Right hindlimb (tissue), 1 donor: ENCODE data around the gene LONP2.
A peak's percentile ranks its signal among the peaks of the same experiment; 100 is the strongest.
"Not testable (repeated sequence)": the region's sequence is repeated elsewhere in the genome, so short reads cannot be mapped to it uniquely, and the experiment has no call there.

Experiments used
- DNase-seq: peaks from one replicate; pipeline ENCODE4 v3.0.0-alpha.2; 2018

The LONP2 gene

GRCh38 chr16:48294724-48295123 is 50.6 kb downstream of the LONP2 start:
- DNase-seq: no peak

- DNase-seq: no peak
Observed at GRCh38 chr16:48295488-48296281, 51.6 kb downstream of the LONP2 start.

DNA sequence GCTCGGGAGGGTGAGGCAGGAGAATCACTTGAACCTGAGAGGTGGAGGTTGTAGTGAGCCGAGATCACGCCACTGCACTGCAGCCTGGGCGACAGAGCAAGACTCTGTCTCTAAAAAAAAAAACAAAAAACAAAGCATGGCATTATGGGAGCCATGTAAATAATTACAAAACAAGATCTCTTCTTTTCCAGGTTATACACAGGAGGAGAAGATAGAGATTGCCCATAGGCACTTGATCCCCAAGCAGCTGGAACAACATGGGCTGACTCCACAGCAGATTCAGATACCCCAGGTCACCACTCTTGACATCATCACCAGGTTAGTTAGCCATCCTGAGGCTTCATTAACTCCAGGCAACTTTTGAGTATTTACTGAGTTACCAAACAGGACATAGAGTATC is 55.4 kb downstream of the LONP2 start:
- no peak for DNase-seq

GRCh38 chr16:48300391-48300856 is 56.3 kb downstream of the LONP2 start:
- peak; percentile 35 for DNase-seq

GRCh38 chr16:48308535-48308934 is 64.4 kb downstream of the LONP2 start:
- no peak for DNase-seq

DNA sequence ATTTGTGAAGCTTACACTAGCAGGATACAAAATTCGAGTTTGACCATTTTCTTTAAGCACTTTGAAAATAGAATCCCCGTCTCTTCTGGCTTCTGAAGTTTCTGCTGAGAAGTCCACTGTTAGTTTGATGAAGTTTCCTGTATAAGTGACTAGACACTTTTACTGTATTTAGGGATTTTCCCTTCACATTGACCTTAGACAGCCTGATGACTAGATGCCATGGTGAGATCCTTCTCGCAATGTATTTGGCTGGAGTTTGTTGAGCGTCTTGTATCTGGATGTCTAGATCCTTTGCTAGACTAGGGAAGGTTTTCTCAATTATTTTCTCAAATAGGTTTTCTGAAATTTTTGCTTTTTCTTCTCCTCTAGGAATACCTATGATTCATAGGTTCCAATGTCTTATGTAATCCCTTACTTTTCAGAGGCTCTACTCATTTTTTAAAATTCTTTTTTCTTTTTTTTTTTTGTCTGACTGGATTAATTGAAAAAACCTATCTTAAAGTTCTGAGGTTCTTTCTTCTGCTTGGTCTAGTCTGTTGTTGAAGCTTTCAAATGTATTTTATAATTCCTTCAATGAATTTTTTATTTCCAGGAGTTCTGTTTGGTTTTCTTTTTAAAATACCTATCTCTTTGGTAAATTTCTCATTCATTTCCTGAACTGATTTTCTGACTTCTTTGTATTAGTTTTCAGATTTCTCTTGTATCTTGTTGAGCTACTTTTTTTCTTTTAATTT is 67.0 kb downstream of the LONP2 start:
- DNase-seq: no peak

- not testable (repeated sequence) for DNase-seq
Observed at GRCh38 chr16:48313905-48314304, 69.8 kb downstream of the LONP2 start.

DNA sequence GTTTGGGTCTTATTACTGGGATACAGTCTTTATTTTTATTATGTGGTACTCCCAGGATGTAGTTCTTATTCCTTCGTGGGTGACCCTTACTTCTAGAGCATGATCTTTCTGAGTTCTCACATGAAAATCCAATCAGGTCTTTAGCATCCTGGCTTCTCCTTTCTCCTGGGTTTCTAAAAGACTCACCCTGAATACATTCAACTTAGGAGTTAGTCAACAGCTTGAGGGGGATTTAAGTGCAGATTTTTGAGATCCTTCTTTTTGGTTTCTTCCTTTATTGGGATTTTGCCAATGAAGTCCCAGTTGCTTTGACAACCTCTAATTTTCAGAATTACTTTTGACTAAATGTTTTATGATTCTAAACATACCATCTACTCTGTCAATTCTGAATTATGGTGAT is 72.9 kb downstream of the LONP2 start:
- no peak for DNase-seq

GRCh38 chr16:48317614-48318315 is 73.7 kb downstream of the LONP2 start:
- DNase-seq: no peak

DNA sequence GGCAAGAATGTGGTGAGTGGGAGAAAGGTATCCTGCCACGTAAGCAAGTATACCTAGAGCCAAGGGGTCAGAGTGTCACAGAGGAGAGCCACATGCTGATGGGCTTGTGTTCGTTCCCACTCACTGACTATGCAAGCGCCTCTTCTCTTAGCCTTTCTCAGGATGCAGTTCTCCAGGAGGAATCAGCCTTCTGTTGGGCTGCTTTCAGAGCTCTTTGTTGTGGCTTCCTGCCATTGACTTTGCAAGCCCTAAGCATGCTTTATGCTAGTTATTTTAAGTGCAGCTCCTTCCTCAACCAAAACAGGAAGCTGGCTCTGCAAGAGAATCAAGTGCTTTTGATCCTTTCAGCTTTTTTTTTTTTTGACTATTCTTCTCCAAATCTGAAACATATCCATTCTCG is 74.5 kb downstream of the LONP2 start:
- no peak for DNase-seq

DNA sequence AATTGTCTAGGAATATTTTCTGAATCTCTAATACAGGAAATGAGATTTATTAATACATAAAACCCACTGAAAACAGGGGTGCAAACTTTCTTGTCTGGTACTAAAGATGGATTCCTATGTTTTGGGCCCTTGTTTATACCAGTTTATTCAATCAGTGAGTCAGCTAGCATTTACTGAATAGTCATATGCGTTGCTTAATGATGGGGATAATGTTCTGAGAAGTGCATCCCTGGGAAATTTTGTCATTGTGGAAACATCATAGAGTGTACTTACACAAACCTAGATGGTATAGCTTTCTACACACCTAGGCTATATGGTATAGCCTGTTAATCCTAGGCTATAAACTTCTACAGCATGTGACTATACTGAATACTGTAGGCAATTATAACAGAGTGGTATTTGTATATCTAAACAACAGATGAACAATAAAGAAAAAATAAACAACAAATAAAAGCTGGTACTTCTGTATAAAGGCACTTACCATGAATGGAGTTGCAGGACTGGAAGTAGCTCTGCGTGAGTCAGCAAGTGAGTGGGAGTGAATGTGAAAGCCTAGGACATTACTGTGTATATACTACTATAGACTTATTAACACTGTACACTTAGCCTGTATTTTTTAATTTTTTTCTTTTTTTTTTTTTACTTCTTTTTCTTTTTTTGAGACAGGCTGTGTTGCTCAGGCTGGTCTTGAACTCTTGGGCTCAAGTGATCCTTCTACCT is 77.4 kb downstream of the LONP2 start:
- DNase-seq: no peak

DNA sequence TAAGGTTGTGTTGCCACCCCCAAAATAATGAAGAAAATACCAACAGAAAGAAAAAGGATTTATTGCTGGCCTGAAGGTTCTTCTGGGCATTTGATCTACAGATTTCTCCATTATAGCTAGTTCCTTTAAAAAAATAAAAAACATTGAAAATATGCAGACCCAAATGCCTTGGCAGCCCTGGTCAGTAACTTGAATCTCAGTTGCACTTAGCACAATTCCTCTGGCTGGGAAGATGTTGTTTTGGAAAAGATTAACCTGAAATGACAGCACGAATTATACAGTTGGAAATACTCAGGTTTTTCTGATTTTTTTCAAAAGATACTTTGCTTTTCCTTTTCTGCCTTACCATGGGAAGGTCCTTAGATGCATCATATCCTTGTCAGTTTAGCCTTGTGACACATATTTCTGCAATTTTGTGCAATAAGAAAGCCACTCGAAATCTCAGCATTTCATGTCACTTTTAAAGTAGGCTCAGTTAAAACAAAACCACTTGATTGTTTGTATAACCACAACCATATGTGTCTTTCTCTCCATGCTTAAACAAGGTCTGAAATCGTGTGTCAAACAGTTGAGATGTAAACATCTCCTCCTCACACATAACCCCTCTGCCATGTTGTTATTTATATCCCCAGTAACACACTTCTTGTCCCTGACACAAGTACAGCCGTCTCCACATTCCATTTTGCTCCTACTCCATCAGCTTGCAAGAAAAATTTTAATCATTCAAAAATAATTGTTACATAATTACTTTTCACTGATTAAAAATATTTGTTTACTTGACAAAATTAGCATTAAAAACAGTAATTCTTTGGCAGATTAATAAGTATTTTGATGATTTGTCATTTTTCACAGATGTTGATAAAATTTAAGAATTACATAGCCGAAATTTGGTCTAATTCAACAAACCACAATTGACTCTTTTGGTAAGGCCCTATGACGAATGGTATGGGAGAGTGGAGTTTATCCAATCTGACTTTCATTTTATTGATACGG is 80.0 kb downstream of the LONP2 start:
- DNase-seq: no peak

DNA sequence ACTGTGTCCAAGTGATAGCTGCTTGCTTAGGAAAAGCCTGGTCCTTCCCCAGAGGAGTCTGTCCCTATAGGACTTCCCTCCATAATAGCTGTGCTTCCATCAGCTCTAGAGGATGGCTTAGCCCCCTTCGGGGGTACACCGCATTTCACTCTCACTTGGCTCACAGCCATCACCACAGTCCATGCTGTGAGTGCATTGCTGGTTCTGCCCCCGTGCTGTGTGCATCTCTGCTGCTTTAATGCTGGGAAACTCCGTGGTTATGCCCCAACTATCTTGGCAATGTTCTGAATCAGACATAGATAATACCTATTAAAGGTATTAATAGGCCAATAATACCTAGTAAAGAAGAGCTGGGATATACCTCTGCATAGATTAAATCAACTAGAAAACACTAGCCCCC is 82.8 kb downstream of the LONP2 start:
- DNase-seq: no peak

DNA sequence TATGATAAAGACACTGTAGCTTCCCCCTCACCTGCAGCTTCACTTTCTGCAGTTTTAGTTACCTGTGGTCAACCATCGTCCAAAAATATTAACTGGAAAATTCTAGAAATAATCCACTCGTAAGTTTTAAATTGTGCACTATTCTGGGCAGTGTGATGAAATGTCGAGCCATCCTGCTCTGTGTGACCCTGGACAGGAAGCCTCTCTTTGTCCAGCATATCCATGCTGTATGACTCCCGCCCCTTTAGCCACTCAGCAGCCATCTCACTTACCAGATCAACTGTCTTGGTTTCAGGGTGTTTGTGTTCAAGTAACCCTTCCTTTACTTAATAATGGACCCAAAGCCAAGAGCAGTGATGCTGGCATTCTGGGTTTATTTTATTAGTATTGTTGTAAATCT is 85.0 kb downstream of the LONP2 start:
- DNase-seq: no peak

DNA sequence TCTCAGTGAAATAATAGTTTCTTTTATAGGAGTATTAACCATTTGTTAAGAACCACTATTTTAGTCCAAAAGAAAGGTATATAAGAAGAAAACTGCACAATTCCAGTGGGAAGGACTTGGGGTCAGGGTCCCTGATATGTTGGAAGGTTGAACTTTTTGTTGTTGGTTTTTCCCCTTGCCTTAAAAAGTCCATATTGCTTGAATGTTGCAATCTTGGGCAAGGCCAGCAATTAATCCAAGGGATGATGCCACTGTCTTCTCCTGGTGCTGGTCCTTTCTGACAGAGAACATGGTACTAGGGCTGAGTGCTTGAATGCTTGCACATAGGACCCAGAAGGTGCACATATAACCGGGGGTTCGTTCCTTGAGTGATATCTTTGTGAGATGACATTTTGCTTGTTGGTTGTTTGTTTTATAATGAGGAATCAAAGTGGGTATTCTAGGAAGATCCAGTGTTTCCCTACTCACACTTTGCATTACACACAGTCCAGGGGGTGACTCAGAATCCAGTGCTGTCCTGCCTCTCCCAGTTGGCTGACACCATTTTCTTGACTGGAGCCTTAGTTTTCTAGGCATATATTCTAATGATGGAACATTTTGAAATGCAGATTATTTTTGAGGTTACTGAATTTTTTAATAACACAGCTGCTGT is 86.2 kb downstream of the LONP2 start:
- no peak for DNase-seq

DNA sequence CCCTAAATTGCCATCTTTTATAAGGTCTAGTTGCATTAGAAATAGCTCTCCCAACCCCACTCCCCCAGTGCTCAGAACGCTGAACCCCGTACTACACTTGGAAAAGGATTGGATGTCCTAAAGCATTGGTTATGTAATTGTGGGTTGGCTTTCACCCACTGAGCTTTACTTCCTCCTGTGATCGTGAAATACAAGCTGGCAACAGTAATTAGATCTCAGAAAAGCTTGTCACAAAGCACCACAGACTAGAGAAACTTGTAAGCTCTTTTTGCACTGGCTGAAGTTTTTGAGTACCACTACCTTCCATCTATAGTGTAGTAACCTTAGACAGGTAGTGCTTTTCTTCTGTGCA is 86.7 kb downstream of the LONP2 start:
- DNase-seq: no peak

- DNase-seq: no peak
Observed at GRCh38 chr16:48332978-48333377, 88.9 kb downstream of the LONP2 start.

- no peak for DNase-seq
Observed at GRCh38 chr16:48334325-48334724, 90.2 kb downstream of the LONP2 start.

DNA sequence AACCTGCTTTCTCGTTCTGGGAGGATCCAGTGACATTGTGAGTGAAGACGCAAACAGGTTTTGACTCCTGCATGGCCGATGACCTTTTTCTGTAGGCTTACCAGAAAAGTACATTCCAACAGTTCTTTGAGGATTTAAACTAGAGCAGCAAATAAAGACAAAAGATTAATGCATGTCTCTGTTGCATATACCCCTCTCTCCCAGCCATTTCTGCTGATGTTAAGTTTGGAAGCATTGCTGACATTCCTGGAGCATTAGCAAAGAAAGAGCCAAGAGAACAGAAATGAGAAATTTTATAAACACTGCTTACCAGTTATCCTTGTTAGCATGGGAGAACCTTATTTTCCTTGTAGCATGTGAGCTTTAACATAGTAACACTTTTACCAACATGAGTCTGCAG is 91.9 kb downstream of the LONP2 start:
- DNase-seq: no peak

GRCh38 chr16:48340054-48340453 is 96.0 kb downstream of the LONP2 start:
- no peak for DNase-seq

DNA sequence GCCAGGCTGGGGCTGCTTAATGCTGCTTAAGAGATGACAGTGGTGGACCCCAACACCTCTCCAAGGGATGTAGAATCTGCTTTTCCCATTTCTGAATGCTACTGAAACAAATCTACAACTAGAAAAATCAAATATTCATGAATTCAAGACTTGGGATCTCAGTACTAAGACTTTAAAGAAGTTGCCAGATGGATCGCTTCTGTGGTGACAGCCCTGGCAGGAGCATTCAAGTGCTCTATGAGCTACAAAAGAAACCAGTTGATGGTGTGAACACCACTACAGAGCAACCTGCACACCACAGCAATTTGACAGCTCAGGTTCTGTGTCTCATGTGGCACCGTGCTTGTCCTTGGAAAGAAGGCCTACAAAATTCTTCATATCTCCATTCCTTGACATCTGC is 98.5 kb downstream of the LONP2 start:
- DNase-seq: no peak
